HG03280 (cell line): Measurements from ENCODE around the gene CFAP77.

Experiments
- ATAC-seq: cut with Tn5 transposase; IDR thresholded peaks from one replicate; pipeline ENCODE4 v1.9.1; 2021; ENCODE audit warnings: mild to moderate bottlenecking, moderate library complexity; ENCODE audit not compliant: unreplicated experiment

CFAP77 gene

GRCh38 chr9:132572921-132573320 is 162.9 kb downstream of the CFAP77 start:
- no peak for ATAC-seq

GRCh38 chr9:132575005-132575609 is 165.1 kb downstream of the CFAP77 start:
- ATAC-seq, result no peak

DNA sequence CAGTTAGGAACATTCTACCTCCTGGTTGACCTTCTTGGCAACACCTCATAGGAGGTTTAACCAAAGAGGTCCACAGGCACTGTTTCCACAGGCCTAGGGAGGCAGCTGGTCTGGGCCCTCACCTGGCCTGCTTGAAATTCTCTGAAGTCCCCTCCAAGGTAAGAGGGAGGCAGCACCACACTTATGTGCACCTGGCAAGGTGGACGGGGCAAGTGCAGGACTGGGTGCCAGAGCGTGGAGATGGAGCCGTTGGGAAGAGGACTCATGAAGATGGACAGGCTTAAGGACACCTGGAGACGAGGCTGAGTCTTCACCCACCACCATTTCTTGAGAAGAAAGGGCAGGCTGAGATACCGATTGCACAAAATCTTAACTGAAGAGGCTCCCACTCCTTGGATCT is 165.8 kb downstream of the CFAP77 start:
- ATAC-seq, result no peak

GRCh38 chr9:132577119-132577518 is 167.1 kb downstream of the CFAP77 start:
- ATAC-seq, result no peak

DNA sequence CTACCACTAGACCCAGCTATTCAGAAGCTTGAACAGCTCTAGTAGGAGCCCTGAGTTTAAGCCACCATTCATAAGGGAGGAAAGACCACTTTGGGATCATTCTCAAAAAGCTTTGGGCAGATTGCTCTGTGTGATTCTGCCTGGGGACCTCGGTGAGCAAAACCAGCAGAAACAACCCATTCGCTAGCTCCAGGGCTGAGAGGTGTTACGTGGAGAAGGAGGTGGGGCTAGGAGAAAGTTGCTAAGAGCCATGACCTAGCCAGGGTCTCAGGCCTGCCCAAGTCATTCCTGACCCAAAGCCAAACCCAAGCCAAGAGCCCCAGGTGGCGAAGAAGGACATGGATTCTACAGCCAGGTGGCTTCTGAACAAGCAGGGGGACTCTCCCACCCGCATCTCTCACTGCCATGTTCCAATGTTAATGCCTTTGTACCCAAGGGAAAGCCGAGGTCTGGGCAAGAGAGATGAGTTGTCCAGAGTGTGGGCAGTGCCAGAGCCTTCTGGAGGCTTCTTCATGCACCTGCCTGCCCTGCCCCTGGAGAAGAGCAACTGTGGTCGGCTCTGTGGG is 168.4 kb downstream of the CFAP77 start:
- ATAC-seq, result no peak

DNA sequence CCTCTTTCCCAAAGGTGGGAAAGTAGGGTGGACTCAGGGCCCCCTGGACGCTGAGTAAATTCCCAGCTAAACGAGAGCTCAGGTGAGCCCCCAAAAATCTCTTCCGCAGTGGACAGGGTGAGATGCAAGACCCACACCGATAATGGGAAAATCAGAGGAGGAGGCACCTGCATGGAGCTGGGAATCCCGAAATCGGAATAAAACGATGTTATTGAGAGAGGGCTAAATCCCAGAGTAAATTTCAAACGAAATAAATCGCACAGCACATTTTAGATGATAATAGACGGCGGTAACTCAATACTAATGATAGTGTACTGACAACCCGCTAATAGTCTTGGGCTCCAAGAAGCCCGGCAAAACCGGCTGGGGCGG is 169.4 kb downstream of the CFAP77 start:
- ATAC-seq, result no peak

DNA sequence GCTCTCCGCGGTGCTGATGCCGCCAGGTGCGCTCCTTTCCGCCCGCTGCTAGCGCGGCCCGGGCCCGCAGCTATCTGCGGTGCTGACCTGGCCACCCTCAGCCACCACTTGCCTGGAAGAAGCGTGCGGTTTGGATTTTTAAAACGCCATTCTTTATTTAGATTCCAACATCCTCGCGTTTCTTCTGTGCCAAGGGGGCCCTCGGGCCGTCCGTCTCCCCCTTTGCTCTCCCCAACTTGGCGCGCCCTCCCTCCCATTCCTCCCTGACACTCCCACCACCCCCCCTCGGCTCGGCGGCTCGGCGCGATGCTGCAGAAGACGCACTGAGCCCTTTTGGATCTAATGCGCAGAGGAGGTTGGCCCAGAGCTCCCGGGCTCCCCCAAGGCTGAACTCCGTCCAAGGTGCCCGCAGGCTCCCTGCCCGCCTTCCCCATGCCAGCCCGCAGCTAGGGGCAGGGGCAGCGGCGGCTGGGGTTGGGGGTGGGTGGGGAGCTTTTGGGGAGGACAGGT is 172.3 kb downstream of the CFAP77 start, which contains the start of gene BARHL1:
BARHL1 (plus strand) TSS at position 331 of the 510 bp plus-strand sequence. CDS start 192 bp downstream, outside the sequence.
- no peak for ATAC-seq

DNA sequence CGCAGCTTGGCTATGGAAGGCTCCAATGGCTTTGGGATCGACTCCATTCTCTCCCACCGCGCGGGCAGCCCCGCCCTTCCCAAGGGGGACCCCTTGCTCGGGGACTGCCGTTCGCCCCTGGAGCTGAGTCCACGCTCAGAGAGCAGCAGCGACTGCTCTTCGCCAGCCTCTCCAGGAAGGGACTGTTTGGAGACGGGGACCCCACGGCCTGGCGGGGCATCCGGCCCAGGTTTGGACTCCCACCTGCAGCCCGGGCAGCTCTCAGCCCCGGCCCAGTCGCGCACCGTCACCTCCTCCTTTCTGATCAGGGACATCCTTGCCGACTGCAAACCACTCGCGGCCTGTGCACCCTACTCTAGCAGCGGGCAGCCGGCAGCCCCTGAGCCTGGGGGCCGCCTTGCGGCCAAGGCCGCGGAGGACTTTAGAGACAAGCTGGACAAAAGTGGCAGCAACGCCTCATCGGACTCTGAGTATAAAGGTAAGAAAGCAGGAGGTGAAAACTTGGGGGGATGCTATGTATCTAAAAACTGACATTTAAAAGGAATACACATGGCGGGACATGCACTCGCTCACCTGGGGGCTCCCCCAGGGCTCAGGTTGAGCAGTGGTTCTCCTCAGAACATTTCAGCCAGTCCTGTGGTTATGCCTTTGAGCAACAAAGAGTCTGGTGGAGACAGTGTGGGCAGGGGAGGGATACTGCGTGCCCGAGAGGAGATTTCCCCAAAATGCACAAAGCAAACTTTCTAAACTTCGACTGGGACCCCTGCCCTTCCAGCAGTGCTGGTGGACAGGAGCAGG is 173.0 kb downstream of the CFAP77 start:
- no peak for ATAC-seq

DNA sequence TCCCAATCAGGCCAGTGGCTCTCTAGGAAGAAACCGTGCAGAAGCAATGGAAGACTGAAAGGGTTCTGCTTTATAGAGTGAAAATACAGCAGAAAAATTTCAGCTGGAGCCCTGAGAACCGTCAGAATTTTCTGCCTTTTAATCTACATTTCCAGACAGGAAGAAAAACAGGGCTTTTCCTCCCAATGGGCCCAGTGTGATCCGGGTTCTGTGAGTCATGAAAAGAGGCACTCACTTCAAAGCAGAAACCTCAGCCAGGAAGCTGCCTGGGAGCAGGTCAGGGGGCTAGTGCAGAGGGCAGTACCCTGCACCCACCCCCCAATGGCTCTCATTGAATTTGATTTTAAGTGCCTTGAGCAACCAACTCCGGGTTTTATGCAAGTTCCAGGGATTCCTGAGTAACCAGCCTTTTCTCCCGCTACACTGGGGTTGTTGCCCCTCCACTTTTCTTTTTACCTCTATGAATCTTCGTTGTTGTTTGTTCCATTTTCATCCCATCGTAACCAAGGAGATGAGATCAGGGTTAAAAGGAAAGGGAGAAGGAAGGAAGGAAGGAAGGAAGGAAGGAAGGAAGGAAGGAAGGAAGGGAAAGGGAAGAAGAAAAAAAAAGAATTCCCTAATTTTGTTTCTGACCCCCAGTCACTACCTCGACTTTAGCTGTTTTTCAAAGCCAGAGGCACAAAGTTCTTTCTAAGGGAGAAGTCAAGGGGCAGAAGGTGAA is 173.7 kb downstream of the CFAP77 start:
- no peak for ATAC-seq

DNA sequence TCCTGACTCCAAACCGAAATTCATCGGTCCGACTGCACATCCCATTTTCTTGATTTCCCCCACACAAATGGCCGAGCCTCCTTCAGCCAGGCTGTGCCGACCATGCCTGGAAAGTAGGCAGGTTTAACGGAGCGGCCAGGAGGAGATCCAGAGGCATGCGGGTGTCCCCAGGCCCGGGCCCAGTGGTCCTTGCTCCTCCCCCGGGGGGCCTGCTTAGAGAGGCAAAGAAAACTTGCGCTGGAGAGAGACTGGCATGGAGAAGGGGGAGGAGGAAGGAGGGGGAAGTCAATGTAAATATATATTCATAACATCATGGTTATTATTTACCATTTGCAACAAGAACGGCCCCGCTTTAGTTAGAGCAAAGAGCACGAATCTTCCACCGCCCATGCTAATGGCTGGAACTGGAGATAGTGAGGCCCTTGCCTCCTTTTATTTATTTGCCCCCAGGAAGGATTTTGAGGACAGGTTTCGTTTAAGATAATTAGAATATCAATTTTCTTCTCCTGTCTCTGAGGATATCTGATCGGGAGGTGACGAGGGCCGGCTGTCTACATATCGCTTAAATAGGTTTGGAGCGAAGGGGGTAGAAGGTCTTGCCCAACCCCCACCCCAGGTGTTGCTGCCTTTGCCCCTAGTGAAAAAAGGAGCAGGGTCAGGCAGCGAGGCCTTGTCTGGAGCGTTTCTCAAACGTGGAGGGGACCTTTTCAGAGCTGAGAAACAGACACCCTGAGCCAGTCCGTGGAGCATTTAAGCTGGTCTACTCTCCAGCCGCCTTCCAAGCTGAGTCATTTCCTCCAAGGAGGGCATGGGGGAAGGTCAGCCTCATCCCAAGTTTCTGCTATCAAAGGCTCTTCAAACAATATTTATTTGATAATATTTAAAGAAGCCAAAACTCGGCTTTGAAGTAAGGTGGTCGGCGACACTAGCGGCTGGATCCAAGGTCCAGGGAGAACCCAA is 174.9 kb downstream of the CFAP77 start:
- ATAC-seq, result no peak

DNA sequence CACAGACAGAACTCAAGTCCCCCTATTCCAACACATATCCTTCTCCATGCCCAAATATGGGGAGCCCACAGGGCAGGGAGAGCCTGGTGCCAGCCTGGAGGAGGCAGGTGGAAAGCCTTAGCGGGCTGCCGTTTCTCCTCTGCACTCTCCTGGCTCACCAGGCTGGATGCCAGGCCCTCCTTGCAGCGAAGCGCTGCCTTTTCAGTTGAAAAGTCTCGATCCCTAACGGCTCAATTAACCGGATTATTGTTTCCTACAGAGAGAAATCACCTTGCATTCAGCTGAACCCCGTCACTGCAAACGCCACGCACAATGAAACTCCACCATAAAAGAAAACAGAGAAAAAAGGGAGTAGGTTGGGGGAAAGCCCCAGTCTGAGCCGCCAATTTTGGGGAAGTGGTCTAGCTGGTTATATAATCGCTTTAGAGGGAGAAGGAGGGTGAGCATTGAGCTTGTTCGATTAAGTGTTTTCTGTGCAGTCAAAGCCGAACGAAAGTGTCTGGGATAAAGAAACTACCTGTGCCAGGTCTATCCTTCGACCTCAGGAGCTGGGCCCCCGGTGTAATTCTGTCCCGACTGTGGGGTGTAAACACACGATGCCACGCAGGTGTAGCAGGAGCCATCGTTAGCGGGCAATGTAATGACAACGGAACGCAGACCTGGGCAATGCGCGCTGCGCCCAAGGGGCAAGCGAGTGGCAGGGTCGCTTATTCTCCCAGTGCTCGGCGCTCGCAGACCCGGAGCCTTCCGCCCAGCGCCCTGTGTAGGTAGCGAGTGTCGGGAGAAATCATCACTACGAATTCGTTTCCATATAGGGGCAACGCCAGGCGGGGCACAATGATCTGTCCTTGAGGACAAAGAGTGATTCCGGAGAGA is 176.2 kb downstream of the CFAP77 start:
- ATAC-seq, result no peak

DNA sequence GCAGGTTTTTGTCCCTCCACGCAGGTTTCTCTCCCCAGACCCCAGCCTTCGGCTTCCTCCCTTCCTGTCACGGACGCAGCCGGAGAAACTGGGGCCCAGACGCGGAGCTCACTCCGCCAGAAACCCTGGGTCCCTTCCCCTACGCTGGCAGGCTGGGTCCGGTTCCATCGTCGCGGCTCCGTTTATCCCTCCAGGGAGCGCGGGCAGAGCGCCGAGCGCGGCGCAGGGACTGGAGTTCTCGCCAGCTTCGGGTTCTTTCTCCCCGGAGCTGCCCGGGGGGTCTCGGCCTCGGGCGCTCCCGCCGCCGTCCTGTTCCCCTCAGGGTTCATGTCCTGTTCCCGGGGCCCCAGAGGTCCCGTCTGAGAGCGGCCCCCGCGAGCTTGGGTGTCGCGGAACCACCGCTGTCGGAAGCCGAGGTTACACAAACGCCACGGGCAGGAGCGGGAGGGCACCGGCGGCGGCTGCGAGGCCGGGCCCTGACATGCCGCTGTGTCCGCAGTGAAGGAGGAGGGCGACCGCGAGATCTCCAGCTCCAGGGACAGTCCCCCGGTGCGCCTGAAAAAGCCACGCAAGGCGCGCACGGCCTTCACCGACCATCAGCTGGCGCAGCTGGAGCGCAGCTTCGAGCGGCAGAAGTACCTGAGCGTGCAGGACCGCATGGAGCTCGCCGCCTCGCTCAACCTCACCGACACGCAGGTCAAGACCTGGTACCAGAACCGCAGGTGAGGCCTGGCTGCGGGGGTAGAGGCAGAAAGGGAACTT is 177.0 kb downstream of the CFAP77 start:
- ATAC-seq, result no peak

DNA sequence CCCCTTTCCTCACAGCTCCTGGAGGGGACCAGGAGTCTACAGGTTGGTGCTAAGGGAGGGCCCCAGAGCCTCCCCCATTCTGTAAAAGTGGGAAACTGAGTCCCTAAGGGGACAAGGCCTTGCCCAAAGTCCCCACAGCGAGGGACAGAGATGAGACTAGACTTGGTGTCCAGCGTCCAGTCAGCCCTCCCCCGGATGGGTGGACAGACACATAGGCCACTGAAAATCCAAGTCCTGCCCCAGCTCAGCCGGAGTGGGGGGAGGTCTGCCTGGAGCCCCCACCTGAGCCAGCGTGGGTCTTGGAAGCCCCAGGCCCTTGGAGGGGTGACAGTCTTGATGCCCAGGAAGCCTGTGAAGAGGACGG is 177.6 kb downstream of the CFAP77 start:
- no peak for ATAC-seq

DNA sequence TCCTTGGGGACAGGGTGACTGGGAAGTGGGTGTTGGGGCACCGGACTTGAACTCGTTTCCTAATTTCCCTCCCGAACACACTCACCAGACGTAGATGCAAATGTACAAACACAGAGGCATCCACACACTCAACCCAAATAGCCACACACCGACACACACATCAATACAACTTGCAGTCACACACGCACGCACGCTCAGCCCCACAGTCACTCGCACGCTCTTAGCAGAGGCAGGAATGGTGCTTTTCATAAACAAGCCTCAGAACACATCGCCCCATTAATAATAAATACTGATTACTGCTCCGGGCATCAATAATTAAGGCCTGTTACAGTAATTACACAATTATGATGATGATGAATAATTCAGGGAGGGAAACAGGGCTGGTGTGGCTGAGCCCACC is 178.1 kb downstream of the CFAP77 start:
- no peak for ATAC-seq

DNA sequence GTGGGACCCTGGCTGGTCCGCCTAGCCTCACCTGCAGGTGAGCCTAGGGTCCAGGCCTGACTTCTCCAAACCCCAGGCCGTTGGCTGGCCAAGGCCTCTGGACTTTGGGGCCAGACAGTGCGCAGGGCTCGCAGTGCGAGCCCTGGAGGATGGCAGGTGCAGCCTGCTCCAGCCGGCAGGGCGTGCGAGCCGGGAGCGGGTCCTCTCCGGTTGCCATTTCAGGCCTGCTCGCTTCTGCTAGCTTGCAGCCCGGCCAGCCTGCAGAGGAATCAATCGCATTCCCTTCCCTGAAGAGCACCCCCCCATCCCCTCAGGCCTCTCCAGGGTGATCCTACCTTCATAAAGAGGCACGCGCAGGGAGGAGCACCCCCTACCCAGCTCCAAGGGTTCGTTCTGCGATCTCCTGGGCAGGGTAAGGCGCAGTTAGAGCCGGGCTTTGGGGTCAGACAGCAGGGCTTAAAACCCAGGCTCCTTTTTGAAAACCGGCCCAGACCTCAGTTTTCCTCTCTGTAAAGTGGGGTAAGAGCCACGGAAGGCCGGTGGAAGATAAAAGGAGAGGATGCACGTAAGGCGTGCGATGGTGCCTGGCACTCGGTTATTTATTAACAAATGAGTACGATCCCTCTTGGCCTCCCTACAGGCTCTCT is 178.6 kb downstream of the CFAP77 start:
- ATAC-seq, result no peak

- ATAC-seq, result no peak
Observed at GRCh38 chr9:132589148-132590036, 179.4 kb downstream of the CFAP77 start.

- ATAC-seq, result no peak
Observed at GRCh38 chr9:132590037-132590317, 180.0 kb downstream of the CFAP77 start.
